Lung (tissue), 12 donors: ENCODE results near the gene ABCB6. TPM values are rescaled to one million over a fixed set of nuclear protein-coding genes. Genes with fewer than 3 reads are reported as not detected.
A peak's percentile ranks its signal among the peaks of the same experiment; 100 is the strongest.
"Not testable (repeated sequence)": the region's sequence is repeated elsewhere in the genome, so short reads cannot be mapped to it uniquely, and the experiment has no call there.

Experiments
- ATAC-seq: fragments of 200-7000 bp; cut with Tn5 transposase; one replicate; pipeline ENCODE4 v1.9.1; 2020; ENCODE audit warnings: moderate number of reproducible peaks; ENCODE audit not compliant: insufficient read depth, low FRiP score
- DNase-seq, 3 donors: peaks; one replicate each; pipeline ENCODE4 v3.0.0-alpha.2; 2013 to 2017
- H3K27ac ChIP-seq, 2 donors: one replicate each; pipeline ENCODE4 v1.5.1; 2013; ENCODE audit warnings: mild to moderate bottlenecking in 2 of 2, moderate library complexity in 2 of 2, control low read depth in 1 of 2, inconsistent platforms in 1 of 2, low read depth in 1 of 2, low read length in 1 of 2
- H3K27me3 ChIP-seq, 3 donors: one replicate each; pipeline ENCODE4 v1.5.1; 2013; ENCODE audit warnings: low read length in 2 of 3; ENCODE audit not compliant: control insufficient read depth in 3 of 3, insufficient read depth in 3 of 3
- H3K36me3 ChIP-seq, 4 donors: one replicate each; pipeline ENCODE4 v1.5.1; 2013; ENCODE audit warnings: low read length in 4 of 4, mild to moderate bottlenecking in 1 of 4, moderate library complexity in 1 of 4; ENCODE audit not compliant: control insufficient read depth in 4 of 4, insufficient read depth in 4 of 4
- H3K4me1 ChIP-seq, 5 donors: one replicate each; pipeline ENCODE4 v1.5.1; 2013; ENCODE audit warnings: low read length in 5 of 5, mild to moderate bottlenecking in 2 of 5, moderate library complexity in 1 of 5; ENCODE audit not compliant: control insufficient read depth in 5 of 5, insufficient read depth in 5 of 5
- H3K4me3 ChIP-seq: one replicate; pipeline ENCODE4 v1.5.1; 2013; ENCODE audit warnings: mild to moderate bottlenecking, control low read depth, moderate library complexity
- H3K9ac ChIP-seq, 2 donors: one replicate each; pipeline ENCODE4 v1.5.1; 2013; ENCODE audit warnings: low read length in 2 of 2, control low read depth in 1 of 2; ENCODE audit not compliant: insufficient read depth in 1 of 2
- H3K9me3 ChIP-seq, 4 donors: one replicate each; pipeline ENCODE4 v1.5.1; 2013; ENCODE audit warnings: low read length in 3 of 4, mild to moderate bottlenecking in 1 of 4, moderate library complexity in 1 of 4; ENCODE audit not compliant: control insufficient read depth in 4 of 4, insufficient read depth in 3 of 4
- CTCF ChIP-seq: IDR thresholded peaks from 2 replicates; pipeline ENCODE4 v1.5.1; 2012; ENCODE audit warnings: mild to moderate bottlenecking; ENCODE audit errors: control extremely low read depth, extremely low read depth
- WGBS, 2 donors: extraction: QIAGEN DNeasy Blood & Tissue Kit; methylation state at CpG; one replicate each; pipeline ENCODE4 v1.1.7; 2013; 5-methylcytosine and 5-hydroxymethylcytosine counted together
- polyA plus RNA-seq, 2 donors: library from polyadenylated mRNA; stranded (reverse); fragments of 200-250 nt; gene quantifications; one replicate each; pipeline ENCODE4 v1.2.1, GENCODE V29; 2013
- total RNA-seq, 2 donors: library from RNA; depleted of rRNA in 1 of 2; stranded (reverse); fragments of >200 nt in 1 of 2; gene quantifications; one replicate each; pipeline ENCODE4 v1.2.1, GENCODE V29; 2014 to 2021
- donor health status: control.
- donor health status: control.
- donor health status: Bipolar disorder and iron deficiency.
- donor health status: healthy.
- donor health status: DM: yes; HTN: yes; CAD: no.

The ABCB6 gene
- total and polyA plus RNA-seq, 4 donors: 17.2 to 49.4 (median 34.0) TPM

- DNase-seq: no peak
- Histone ChIP-seq H3K27me3 (no peaks in the 10 kb centered on the region), H3K27ac (peak overlapping the region; percentile 79 to 93), H3K4me3 (peak overlapping the region; percentile 44), H3K4me1 (peaks cover 0 to 22% (median 12%) of the 10 kb centered on the region in 5 donors), H3K36me3 (peaks cover 4 to 15% (median 15%) of the 10 kb centered on the region in 4 donors), H3K9me3 (no peaks in the 10 kb centered on the region), H3K9ac (peak overlapping the region; percentile 95 to 97)
- WGBS, 2 donors: 15 to 20% methylated on average over 7 of the region's 7 CpGs
- no peak for TF ChIP-seq CTCF
- ATAC-seq: no peak
Observed at GRCh38 chr2:219205981-219206327, 12.8 kb downstream of the ABCB6 start.

DNA sequence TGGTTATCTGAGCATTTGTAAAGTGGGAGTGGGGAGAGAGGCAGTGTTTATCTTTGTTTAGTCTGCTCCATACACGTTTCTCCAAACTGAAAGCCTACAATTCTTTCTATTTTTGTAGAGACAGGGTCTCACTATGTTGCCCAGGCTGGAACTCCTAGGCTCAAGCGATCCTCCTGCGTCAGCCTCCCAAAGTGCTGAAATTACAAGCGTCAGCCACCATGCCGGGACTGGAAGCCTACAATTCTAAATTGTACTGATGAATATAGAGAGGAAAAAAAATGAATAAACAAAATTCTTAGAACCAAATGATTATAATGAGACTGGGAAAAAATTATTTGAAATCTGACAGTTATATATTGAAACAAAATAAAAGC is 13.6 kb downstream of the ABCB6 start:
- Histone ChIP-seq H3K27me3 (no peaks in the 10 kb centered on the region), H3K4me3 (no peak overlapping the region), H3K4me1 (peaks cover 0 to 22% (median 12%) of the 10 kb centered on the region in 5 donors), H3K36me3 (peaks cover 3 to 15% (median 13%) of the 10 kb centered on the region in 4 donors), H3K9ac (no peak overlapping the region), H3K27ac (no peak overlapping the region), H3K9me3 (no peaks in the 10 kb centered on the region)
- WGBS, 2 donors: 86 to 91% methylated on average over 5 of the region's 5 CpGs
- TF ChIP-seq CTCF: no peak
- DNase-seq (no peak), ATAC-seq (no peak)

- ATAC-seq (no peak), DNase-seq (no peak)
- TF ChIP-seq CTCF: no peak
- H3K27ac ChIP-seq: no peak overlapping the region
- H3K9me3 ChIP-seq: no peaks in the 10 kb centered on the region
- H3K4me1 ChIP-seq: peaks cover 0 to 22% (median 12%) of the 10 kb centered on the region in 5 donors
- no peak overlapping the region for H3K9ac ChIP-seq
- WGBS, 2 donors: 91 to 95% methylated on average over 7 of the region's 7 CpGs
- H3K27me3 ChIP-seq: no peaks in the 10 kb centered on the region
- peaks cover 0 to 12% (median 10%) of the 10 kb centered on the region in 4 donors for H3K36me3 ChIP-seq
- H3K4me3 ChIP-seq: no peak overlapping the region
Observed at GRCh38 chr2:219204425-219205164, 14.2 kb downstream of the ABCB6 start.

- DNase-seq, H3K9ac ChIP-seq, H3K4me3 ChIP-seq, H3K27ac ChIP-seq, H3K4me1 ChIP-seq, ATAC-seq, H3K27me3 ChIP-seq, H3K36me3 ChIP-seq, H3K9me3 ChIP-seq: not testable (repeated sequence)
- 88% methylated on average over 16 to 21 of the region's 21 CpGs for WGBS, 2 donors
Observed at GRCh38 chr2:219201331-219201730, 17.4 kb downstream of the ABCB6 start.

- DNase-seq, H3K36me3 ChIP-seq, H3K4me3 ChIP-seq, H3K9me3 ChIP-seq, H3K27ac ChIP-seq, H3K9ac ChIP-seq, H3K4me1 ChIP-seq, H3K27me3 ChIP-seq, ATAC-seq: not testable (repeated sequence)
- 85 to 86% methylated on average over 24 to 25 of the region's 26 CpGs for WGBS, 2 donors
Observed at GRCh38 chr2:219200502-219201326, 18.0 kb downstream of the ABCB6 start.
